ENCODE measurements around the gene TXNRD2.
"Not testable (repeated sequence)": the region's sequence is repeated elsewhere in the genome, so short reads cannot be mapped to it uniquely, and the experiment has no call there.

The TXNRD2 gene

GRCh38 chr22:19840955-19841640 is 100.5 kb downstream of the TXNRD2 start:
- H3K27ac ChIP-seq = no peak overlapping the region
- no peak for TF ChIP-seq ZFX (IDR thresholded peaks at IDR 0.05)
- TF ChIP-seq, protein P1, sequence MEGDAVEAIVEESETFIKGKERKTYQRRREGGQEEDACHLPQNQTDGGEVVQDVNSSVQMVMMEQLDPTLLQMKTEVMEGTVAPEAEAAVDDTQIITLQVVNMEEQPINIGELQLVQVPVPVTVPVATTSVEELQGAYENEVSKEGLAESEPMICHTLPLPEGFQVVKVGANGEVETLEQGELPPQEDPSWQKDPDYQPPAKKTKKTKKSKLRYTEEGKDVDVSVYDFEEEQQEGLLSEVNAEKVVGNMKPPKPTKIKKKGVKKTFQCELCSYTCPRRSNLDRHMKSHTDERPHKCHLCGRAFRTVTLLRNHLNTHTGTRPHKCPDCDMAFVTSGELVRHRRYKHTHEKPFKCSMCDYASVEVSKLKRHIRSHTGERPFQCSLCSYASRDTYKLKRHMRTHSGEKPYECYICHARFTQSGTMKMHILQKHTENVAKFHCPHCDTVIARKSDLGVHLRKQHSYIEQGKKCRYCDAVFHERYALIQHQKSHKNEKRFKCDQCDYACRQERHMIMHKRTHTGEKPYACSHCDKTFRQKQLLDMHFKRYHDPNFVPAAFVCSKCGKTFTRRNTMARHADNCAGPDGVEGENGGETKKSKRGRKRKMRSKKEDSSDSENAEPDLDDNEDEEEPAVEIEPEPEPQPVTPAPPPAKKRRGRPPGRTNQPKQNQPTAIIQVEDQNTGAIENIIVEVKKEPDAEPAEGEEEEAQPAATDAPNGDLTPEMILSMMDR (conservative IDR thresholded peaks at IDR 0.05) = no peak

- no peak overlapping the region for H3K27ac ChIP-seq
- TF ChIP-seq ZFX (IDR thresholded peaks at IDR 0.05) = no peak
- TF ChIP-seq, protein P1 (conservative IDR thresholded peaks at IDR 0.05) = no peak
Measured at GRCh38 chr22:19840059-19840458, 101.6 kb downstream of the TXNRD2 start.

DNA sequence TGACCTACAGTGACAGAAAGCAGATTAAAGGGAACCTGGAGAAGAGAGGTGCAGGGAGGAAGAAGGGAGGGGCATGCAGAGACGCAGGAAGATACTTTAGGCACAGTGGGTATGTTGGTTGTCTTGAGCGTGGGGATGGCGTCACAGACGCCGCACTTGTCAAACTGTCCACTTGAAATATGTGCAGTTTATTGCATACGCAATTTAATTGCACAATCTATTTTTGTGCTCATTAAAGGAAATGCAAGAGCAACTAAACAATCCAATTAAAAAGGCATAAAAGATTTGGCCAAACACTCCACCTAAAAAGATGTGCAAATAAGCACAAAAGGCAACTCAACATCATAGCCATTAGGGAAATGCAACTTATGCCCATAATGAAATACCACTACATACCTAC is 103.7 kb downstream of the TXNRD2 start:
- H3K27ac ChIP-seq = no peak overlapping the region

DNA sequence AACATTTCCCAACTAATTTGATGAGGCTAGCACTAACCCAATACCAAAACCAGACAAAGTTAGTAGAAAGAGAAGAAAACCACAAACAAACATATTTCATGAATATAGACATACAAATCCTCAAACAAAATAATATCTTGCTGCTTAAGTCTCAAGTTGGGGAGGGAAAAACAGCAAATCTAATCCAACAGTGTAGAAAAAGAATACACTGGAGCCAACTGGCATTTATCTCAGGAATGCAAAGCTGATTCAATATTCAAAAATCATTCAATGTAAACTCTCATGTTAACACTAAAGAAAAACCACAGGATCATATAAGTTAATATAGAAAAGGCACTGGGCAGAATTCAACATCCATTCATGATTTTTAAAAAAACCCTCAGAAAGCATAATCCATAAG is 105.1 kb downstream of the TXNRD2 start:
- TF ChIP-seq, protein P1 (conservative IDR thresholded peaks at IDR 0.05) = no peak
- no peak overlapping the region for H3K27ac ChIP-seq

More for the DNA sequence above, 103.7 kb downstream of the TXNRD2 start:
- TF ChIP-seq, protein P1 (conservative IDR thresholded peaks at IDR 0.05) = no peak
- TF ChIP-seq ZFX (IDR thresholded peaks at IDR 0.05) = no peak

DNA sequence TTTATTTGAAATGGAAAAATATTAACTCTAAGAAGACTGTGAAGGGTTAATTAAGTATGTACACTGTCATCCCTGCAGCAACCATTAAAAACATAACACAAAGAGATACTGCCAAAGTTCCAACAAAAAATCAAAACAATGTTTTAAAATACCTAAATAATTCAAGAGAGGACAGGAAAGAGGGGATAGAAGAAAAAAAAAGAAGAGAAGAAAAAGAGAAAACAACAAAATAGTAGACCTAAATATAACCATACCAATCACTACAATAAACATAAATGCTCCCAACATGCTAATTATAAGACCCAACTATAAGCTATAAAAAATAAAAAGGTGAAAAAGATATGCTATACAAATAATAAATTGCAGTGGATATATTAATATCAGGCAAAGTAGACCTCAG is 107.0 kb downstream of the TXNRD2 start:
- TF ChIP-seq ZFX (IDR thresholded peaks at IDR 0.05) = no peak
- TF ChIP-seq, protein P1 (conservative IDR thresholded peaks at IDR 0.05) = no peak
- no peak overlapping the region for H3K27ac ChIP-seq

DNA sequence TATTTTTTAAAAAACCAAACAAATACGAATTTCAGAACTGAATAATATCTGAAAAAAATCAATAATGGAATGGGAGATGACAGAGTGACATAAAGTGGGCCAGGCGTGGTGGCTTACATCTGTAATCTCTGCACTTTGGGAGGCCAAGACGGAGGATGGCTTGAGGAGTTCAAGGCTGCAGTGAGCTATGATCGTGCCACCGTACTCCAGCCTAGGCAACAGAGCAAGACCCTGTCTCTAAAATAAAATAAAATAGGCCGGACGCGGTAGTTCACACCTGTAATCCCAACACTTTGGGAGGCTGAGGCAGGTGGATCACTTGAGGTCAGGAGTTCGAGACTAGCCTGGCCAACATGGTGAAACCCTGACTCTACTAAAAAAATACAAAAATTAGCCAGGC is 108.3 kb downstream of the TXNRD2 start:
- H3K27ac ChIP-seq = not testable (repeated sequence)

DNA sequence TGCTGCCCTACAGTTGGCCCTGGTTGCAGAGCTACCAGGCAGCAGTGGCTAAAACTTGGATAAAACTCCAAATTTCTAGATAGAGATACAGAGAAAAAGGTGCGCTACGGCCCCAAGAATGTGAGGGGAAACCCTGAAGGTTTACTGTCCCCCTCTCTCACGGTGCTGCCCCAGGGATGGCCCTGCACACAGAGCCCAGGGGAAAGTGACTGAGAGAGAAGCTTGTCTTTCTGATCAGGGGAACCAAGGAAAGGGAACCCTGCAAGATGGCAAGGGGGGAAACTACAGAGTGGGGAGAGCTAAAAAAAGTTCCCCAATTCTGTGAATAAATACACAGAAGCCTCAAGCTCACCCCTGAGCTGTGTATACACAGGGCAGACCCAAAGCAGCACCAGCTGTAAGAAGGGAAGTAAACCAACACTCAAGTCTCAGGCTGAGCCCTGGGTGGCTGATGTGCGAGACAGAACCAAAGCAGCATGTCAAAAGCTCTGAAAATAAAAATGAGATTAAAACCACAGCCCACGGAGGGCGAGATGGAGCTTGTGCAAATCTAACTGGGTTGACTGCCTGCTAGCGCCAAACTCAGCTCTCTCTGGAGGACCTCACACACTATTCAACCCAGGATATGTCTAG is 109.0 kb downstream of the TXNRD2 start:
- no peak overlapping the region for H3K27ac ChIP-seq
- no peak for TF ChIP-seq ZFX (IDR thresholded peaks at IDR 0.05)
- TF ChIP-seq, protein P1 (conservative IDR thresholded peaks at IDR 0.05) = no peak

DNA sequence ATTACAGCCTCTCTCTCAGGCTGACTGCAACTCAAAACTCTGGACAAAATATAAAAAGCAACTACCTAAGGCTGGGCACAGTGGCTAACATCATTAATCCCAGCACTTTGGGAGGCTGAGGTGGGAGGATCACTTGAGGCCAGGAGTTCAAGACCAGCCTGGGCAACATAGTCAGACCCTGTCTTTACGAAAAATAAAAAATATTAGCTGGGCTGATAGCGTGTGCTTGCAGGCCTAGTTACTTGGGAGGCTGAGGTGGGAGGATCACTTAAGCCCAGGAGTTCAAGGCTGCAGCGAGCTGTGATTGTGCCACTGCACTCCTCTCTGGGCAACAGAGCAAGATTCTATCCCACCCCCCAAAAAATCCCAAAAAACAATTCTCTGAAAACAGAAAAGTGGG is 109.6 kb downstream of the TXNRD2 start:
- not testable (repeated sequence) for H3K27ac ChIP-seq

Measured in C4-2B (cell line).